PC-3 (cell line): ENCODE measurements around the gene S100A8. TPM values are rescaled to one million over a fixed set of nuclear protein-coding genes. Genes with fewer than 3 reads are reported as not detected.

Experiments used
- ATAC-seq: fragments of 200-7000 bp; cut with Tn5 transposase; 2 replicates; pipeline ENCODE4 v1.9.1; 2020; ENCODE audit warnings: mild to moderate bottlenecking, moderate library complexity
- BruUV-seq: library from RNA; stranded (reverse); fragments of 400-500 nt; replicated peaks from 2 replicates; lab custom pipeline; 2021; lab: Mats Ljungman, UMichigan
- CTCF ChIA-PET: fragments of 300-600 bp; sonication (Branson Sonifier 250); formaldehyde crosslinking; loops from one replicate; lab custom pipeline; 2022; ENCODE audit warnings: antibody characterized with exemption; lab: Charles Lee
- POLR2A ChIA-PET: fragments of 300-600 bp; sonication (Branson Sonifier 250); formaldehyde crosslinking; loops from one replicate; lab custom pipeline; 2022; ENCODE audit warnings: antibody characterized with exemption; ENCODE audit not compliant: unreplicated experiment; lab: Charles Lee
- DNase-seq: peaks from one replicate; pipeline ENCODE4 v3.0.0-alpha.2; 2015
- H2AFZ ChIP-seq: fragments of 300-600 bp; sonication (generic); 2 replicates; pipeline ENCODE4 v1.6.0; 2016; ENCODE audit warnings: antibody characterized with exemption, low read length
- H3F3A ChIP-seq: fragments of 300-600 bp; sonication (generic); one replicate; pipeline ENCODE4 v1.6.0; 2017; ENCODE audit warnings: antibody characterized with exemption, low read length, control low read depth, mild to moderate bottlenecking; ENCODE audit not compliant: unreplicated experiment
- H3K27ac ChIP-seq: fragments of 300-600 bp; sonication (generic); 2 replicates; pipeline ENCODE4 v1.5.1; 2016; ENCODE audit warnings: mild to moderate bottlenecking, low read length
- H3K27me3 ChIP-seq: fragments of 300-600 bp; sonication (generic); 2 replicates; pipeline ENCODE4 v1.6.1; 2016; ENCODE audit warnings: low read length, mixed read lengths
- H3K36me3 ChIP-seq: fragments of 300-600 bp; sonication (generic); 2 replicates; pipeline ENCODE4 v1.6.1; 2016; ENCODE audit warnings: low read depth, mixed run types, low read length, mixed read lengths
- H3K4me1 ChIP-seq: fragments of 300-600 bp; sonication (generic); 2 replicates; pipeline ENCODE4 v1.5.1; 2016; ENCODE audit warnings: low read length; ENCODE audit not compliant: insufficient read depth
- H3K4me2 ChIP-seq: fragments of 300-600 bp; sonication (generic); 2 replicates; pipeline ENCODE4 v1.6.0; 2016; ENCODE audit warnings: low read length
- H3K4me3 ChIP-seq: fragments of 300-600 bp; sonication (generic); 2 replicates; pipeline ENCODE4 v1.5.1; 2016; ENCODE audit warnings: mild to moderate bottlenecking, low read length, mixed read lengths
- H3K79me2 ChIP-seq: fragments of 300-600 bp; sonication (generic); 2 replicates; pipeline ENCODE4 v1.6.1; 2017; ENCODE audit warnings: low read length, mixed read lengths
- H3K9ac ChIP-seq: fragments of 300-600 bp; sonication (generic); 2 replicates; pipeline ENCODE4 v1.6.0; 2016; ENCODE audit warnings: mild to moderate bottlenecking, low read length
- H3K9me2 ChIP-seq: fragments of 300-600 bp; sonication (generic); replicated peaks from 2 replicates; pipeline ENCODE4 v1.6.1; 2016; ENCODE audit warnings: mixed run types, low read length, mixed read lengths
- H3K9me3 ChIP-seq: fragments of 300-600 bp; sonication (generic); 2 replicates; pipeline ENCODE4 v1.6.1; 2016; ENCODE audit warnings: low read length, mixed read lengths
- H4K20me1 ChIP-seq: fragments of 300-600 bp; sonication (generic); 2 replicates; pipeline ENCODE4 v1.6.1; 2016; ENCODE audit warnings: low read length, mixed read lengths
- EZH2 ChIP-seq: fragments of 300-600 bp; sonication (generic); IDR thresholded peaks from one replicate; pipeline ENCODE4 v1.6.1; 2017; ENCODE audit warnings: antibody characterized with exemption, mild to moderate bottlenecking, low read length; ENCODE audit not compliant: unreplicated experiment
- EZH2phosphoT487 ChIP-seq: fragments of 300-600 bp; sonication (generic); IDR thresholded peaks from 2 replicates; pipeline ENCODE4 v1.6.1; 2018; ENCODE audit warnings: mild to moderate bottlenecking, antibody characterized with exemption, low read length, borderline replicate concordance
- intact Hi-C: fragments of 100-400 bp; cut with micrococcal nuclease; formaldehyde crosslinking; loops from 2 replicates; pipeline ENCODE4 v1.9.0; 2023
- total RNA-seq: library from RNA; depleted of rRNA; stranded (reverse); fragments of >200 nt; gene quantifications from 2 replicates; pipeline ENCODE4 v1.2.3, GENCODE V29; 2014
- TF ChIP-seq, protein P1 (sequence below): fragments of 300-600 bp; sonication (generic); conservative IDR thresholded peaks from 2 replicates; pipeline ENCODE4 v1.5.1; 2017; ENCODE audit warnings: antibody characterized with exemption, low read depth, mild to moderate bottlenecking, low read length

S100A8 gene
- total RNA-seq, 1 experiment from 2014 or later: 0.29 TPM

- H3K4me1 ChIP-seq: peaks cover 14% of the 10 kb centered on the region
- ChIA-PET POLR2A (no interaction called here), CTCF (no interaction called here)
- no peak overlapping the region for H3K9ac ChIP-seq
- no peak for DNase-seq
- no peaks in the 10 kb centered on the region for H3K79me2 ChIP-seq
- H3K4me2 ChIP-seq: no peak overlapping the region
- no peak for ATAC-seq
- no peak overlapping the region for H2AFZ ChIP-seq
- no peaks in the 10 kb centered on the region for H3K36me3 ChIP-seq
- peaks cover 7% of the 10 kb centered on the region; the same call in 1 of the 2 replicates for H3K9me3 ChIP-seq
- intact Hi-C loops: no loop called here
- no peaks in the 10 kb centered on the region for H4K20me1 ChIP-seq
- H3K4me3 ChIP-seq: no peak overlapping the region
- BruUV-seq: no TSS peak
- H3K27me3 ChIP-seq: peaks cover 10% of the 10 kb centered on the region; the same call in 1 of the 2 replicates
- TF ChIP-seq EZH2phosphoT487 (no peak), EZH2 (no peak)
- TF ChIP-seq, protein P1, sequence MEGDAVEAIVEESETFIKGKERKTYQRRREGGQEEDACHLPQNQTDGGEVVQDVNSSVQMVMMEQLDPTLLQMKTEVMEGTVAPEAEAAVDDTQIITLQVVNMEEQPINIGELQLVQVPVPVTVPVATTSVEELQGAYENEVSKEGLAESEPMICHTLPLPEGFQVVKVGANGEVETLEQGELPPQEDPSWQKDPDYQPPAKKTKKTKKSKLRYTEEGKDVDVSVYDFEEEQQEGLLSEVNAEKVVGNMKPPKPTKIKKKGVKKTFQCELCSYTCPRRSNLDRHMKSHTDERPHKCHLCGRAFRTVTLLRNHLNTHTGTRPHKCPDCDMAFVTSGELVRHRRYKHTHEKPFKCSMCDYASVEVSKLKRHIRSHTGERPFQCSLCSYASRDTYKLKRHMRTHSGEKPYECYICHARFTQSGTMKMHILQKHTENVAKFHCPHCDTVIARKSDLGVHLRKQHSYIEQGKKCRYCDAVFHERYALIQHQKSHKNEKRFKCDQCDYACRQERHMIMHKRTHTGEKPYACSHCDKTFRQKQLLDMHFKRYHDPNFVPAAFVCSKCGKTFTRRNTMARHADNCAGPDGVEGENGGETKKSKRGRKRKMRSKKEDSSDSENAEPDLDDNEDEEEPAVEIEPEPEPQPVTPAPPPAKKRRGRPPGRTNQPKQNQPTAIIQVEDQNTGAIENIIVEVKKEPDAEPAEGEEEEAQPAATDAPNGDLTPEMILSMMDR: no peak
- H3K9me2 ChIP-seq: no peaks in the 10 kb centered on the region
- H3F3A ChIP-seq: no peaks in the 10 kb centered on the region
- no peak overlapping the region for H3K27ac ChIP-seq
Observed at GRCh38 chr1:153386500-153386901, 4.4 kb downstream of the S100A8 start.

- Histone ChIP-seq H4K20me1 (no peaks in the 10 kb centered on the region), H3K27me3 (peaks cover 10% of the 10 kb centered on the region; the same call in 1 of the 2 replicates), H3K9me2 (no peaks in the 10 kb centered on the region), H3K27ac (no peak overlapping the region), H3K9ac (no peak overlapping the region), H3F3A (no peaks in the 10 kb centered on the region), H3K4me1 (no peaks in the 10 kb centered on the region), H3K4me2 (no peak overlapping the region), H3K79me2 (no peaks in the 10 kb centered on the region), H3K9me3 (peaks cover 11% of the 10 kb centered on the region; the same call in 1 of the 2 replicates), H2AFZ (no peak overlapping the region), H3K4me3 (no peak overlapping the region), H3K36me3 (no peaks in the 10 kb centered on the region)
- intact Hi-C loops: no loop called here
- DNase-seq: no peak
- POLR2A ChIA-PET: no interaction called here
- ATAC-seq: no peak
- no TSS peak for BruUV-seq
- CTCF ChIA-PET: no interaction called here
- TF ChIP-seq EZH2: no peak
- TF ChIP-seq, protein P1: no peak
- no peak for TF ChIP-seq EZH2phosphoT487
Observed at GRCh38 chr1:153384958-153385580, 5.8 kb downstream of the S100A8 start.

GRCh38 chr1:153380711-153381110, 10.2 kb downstream of the S100A8 start:
- Histone ChIP-seq H3F3A (no peaks in the 10 kb centered on the region), H3K27ac (no peak overlapping the region), H3K36me3 (no peaks in the 10 kb centered on the region), H4K20me1 (no peaks in the 10 kb centered on the region), H3K4me2 (no peak overlapping the region), H3K4me1 (peaks cover 9% of the 10 kb centered on the region), H2AFZ (no peak overlapping the region), H3K9ac (no peak overlapping the region), H3K79me2 (no peaks in the 10 kb centered on the region), H3K4me3 (no peak overlapping the region), H3K9me3 (peaks cover 11% of the 10 kb centered on the region; the same call in 1 of the 2 replicates), H3K9me2 (no peaks in the 10 kb centered on the region), H3K27me3 (peaks cover 16% of the 10 kb centered on the region; the same call in 1 of the 2 replicates)
- no TSS peak for BruUV-seq
- TF ChIP-seq EZH2phosphoT487 (no peak), EZH2 (no peak)
- TF ChIP-seq, protein P1: no peak
- POLR2A ChIA-PET: no interaction called here
- no peak for ATAC-seq
- intact Hi-C loops: no loop called here
- CTCF ChIA-PET: no interaction called here
- DNase-seq: no peak
